DOHH2 (cell line): ENCODE data around the gene KATNAL2.

Source experiments
- EZH2phosphoT487 ChIP-seq: fragments of 200-600 bp; sonication (generic); IDR thresholded peaks from 2 replicates; pipeline ENCODE4 v1.6.1; 2017; ENCODE audit warnings: borderline replicate concordance, mild to moderate bottlenecking, antibody characterized with exemption, low read length, moderate library complexity, mixed read lengths
- TF ChIP-seq, protein P1 (sequence below): fragments of 200-600 bp; sonication (generic); IDR thresholded peaks from one replicate; pipeline ENCODE4 v1.5.1; 2014; ENCODE audit warnings: antibody characterized with exemption, mild to moderate bottlenecking, low read depth, low read length; ENCODE audit not compliant: poor library complexity, severe bottlenecking

DNA sequence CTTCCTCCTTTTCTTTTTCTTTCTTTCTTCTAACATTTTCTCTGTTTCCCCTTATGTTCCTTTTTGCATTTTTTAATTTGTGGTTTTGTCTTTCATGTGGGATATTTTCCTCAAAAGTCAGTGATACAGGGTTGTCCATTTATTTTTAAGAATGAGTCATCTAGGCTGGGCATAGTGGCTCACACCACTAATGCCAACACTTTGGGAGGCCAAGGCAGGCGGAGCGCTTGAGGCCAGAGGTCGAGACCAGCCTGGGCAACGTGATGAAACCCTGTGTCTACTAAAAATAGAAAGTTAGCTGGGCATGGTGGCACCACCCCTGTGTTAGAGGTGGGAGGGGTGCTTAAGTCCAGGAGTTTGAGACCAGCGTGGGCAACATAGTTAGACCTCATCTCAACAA lies 35.8 kb downstream of the KATNAL2 start:
- TF ChIP-seq, protein P1, sequence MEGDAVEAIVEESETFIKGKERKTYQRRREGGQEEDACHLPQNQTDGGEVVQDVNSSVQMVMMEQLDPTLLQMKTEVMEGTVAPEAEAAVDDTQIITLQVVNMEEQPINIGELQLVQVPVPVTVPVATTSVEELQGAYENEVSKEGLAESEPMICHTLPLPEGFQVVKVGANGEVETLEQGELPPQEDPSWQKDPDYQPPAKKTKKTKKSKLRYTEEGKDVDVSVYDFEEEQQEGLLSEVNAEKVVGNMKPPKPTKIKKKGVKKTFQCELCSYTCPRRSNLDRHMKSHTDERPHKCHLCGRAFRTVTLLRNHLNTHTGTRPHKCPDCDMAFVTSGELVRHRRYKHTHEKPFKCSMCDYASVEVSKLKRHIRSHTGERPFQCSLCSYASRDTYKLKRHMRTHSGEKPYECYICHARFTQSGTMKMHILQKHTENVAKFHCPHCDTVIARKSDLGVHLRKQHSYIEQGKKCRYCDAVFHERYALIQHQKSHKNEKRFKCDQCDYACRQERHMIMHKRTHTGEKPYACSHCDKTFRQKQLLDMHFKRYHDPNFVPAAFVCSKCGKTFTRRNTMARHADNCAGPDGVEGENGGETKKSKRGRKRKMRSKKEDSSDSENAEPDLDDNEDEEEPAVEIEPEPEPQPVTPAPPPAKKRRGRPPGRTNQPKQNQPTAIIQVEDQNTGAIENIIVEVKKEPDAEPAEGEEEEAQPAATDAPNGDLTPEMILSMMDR = no peak
- no peak for TF ChIP-seq EZH2phosphoT487
